KOPT-K1 (cell line): ENCODE measurements around the gene SPAG4.

Source experiments
- H3K27ac ChIP-seq: fragments of 200-600 bp; sonication (generic); 2 replicates; pipeline ENCODE4 v1.5.1; 2016; ENCODE audit warnings: antibody characterized with exemption, mild to moderate bottlenecking, low read depth, low read length; ENCODE audit not compliant: poor library complexity, severe bottlenecking
- H3K36me3 ChIP-seq: fragments of 200-600 bp; sonication (generic); 2 replicates; pipeline ENCODE4 v1.5.1; 2017; ENCODE audit warnings: antibody characterized with exemption, mild to moderate bottlenecking, low read length, moderate library complexity; ENCODE audit not compliant: insufficient read depth
- H3K9me3 ChIP-seq: fragments of 200-600 bp; sonication (generic); 2 replicates; pipeline ENCODE4 v1.5.1; 2017; ENCODE audit warnings: antibody characterized with exemption, low read length, mild to moderate bottlenecking; ENCODE audit not compliant: insufficient read depth, poor library complexity, severe bottlenecking

Gene SPAG4

DNA sequence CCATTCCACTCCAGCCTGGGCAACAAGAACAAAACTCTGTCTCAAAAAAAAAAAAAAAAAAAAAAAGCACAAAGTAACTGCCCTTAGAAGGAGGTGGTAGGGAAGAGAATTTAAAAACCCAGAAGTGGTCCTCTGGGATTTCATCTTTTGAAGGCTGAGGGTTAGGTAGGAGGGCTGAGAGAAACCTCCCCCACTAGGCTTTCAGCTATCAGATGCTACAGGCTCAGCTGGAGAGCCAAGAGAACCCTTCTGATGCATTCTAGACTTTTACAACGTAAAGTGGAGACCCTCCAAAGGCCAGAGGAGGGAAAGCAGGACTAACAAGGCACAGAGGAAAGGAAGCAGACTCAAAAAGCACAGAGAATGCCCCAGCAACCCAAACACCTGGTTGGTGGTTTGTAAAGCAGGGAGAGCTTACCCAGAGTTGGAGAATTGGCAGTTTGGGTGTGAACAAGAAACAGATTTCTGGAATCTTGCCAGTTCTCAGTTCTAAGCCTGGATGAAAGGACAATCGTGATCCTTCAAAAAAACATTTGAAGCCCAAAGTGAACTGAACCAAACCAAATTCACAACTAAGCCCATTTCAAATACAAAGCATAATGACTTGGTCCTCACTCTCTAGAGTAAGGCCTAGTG, 23.2 kb upstream of the SPAG4 start:
- no peaks in the 10 kb centered on the region for H3K9me3 ChIP-seq
- H3K27ac ChIP-seq = no peak overlapping the region
- H3K36me3 ChIP-seq = no peaks in the 10 kb centered on the region

DNA sequence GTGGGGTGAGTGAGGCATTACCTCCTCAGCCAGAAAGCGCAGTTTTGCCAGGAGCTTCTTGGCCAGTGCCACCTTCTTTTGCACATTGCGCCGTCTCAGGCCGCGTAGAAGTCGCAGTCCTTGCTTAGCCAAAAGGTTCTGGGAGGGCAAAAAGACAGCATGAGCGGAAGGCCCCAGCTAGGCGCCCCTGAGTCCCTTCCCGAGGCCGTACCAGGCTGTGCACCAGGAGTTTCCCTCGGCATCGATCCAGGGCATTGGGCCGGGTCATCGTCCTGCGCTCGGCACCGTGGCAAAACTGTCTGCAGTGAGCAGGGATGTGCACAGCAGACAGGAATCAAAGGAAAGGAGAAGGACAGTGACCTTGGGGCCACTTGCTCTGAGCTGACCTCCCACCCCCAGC, 20.2 kb upstream of the SPAG4 start:
- no peak overlapping the region for H3K27ac ChIP-seq
- H3K9me3 ChIP-seq = no peaks in the 10 kb centered on the region
- no peaks in the 10 kb centered on the region for H3K36me3 ChIP-seq

GRCh38 chr20:35595901-35596300, 19.7 kb upstream of the SPAG4 start:
- H3K27ac ChIP-seq = no peak overlapping the region
- no peaks in the 10 kb centered on the region for H3K36me3 ChIP-seq
- H3K9me3 ChIP-seq = no peaks in the 10 kb centered on the region

DNA sequence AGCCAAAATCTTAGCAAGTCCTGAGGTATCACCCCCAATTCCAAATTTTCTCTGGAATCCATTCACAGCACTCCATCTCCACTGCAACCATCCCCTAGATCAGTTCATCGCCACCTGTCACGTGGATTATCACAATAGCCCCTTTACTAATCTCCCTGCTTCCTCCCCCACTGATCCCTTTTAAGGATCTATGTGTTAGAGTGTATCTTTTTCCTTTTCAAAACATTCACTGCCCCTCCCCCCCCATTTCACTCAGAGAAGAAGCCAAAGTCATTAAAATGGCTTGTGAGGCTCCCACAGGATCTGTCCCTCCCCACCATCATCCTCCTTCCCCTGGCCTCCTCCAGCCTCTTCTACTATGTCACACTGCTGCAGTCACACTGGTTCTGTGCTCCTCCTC, 18.4 kb upstream of the SPAG4 start:
- no peak overlapping the region for H3K27ac ChIP-seq
- H3K9me3 ChIP-seq = no peaks in the 10 kb centered on the region
- no peaks in the 10 kb centered on the region for H3K36me3 ChIP-seq

GRCh38 chr20:35598476-35598875, 17.2 kb upstream of the SPAG4 start:
- Histone ChIP-seq H3K9me3 (no peaks in the 10 kb centered on the region), H3K27ac (no peak overlapping the region), H3K36me3 (no peaks in the 10 kb centered on the region)

DNA sequence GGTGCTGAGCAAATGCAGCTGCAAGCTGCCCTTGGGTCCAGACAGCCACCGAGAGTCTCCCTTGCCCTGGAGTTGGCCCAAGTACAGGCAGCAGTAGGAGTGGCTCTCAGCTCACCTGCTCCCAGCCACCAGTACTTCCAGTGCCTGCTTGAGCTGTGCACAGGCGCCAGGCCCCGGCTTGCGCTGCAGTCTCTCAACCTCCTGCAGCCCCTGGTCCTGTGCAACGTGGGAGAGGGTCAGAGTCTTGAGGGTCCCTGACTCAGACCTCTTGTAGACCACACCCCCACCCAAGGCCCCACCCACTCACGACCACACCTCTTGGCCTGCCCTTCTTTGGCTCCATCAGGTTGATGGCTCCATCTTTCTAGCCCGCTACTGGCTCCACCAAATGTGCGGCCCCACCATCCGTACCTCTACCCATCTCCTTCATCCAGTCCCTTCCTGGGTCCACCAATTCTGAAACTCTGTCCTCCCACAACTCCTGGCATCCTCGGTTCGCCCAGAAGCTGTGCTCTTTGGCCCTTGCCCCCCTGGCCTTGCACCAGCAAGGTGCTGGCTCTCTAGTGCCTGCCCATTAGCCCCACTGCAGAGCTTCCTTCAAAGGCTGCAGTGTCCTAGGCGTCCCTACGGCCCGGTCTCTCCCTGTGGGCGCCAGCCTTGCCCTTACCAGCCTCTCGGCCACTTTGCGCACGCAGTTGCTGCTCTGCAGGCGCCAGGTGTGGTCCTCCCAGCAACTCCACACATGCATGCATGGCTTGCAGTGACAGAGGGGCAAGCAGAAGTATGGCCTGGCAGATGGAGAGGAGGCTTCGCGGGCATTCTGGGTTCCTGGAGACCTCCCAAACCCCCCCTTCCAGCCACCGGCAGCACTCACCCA, 16.5 kb upstream of the SPAG4 start:
- no peak overlapping the region for H3K27ac ChIP-seq
- H3K9me3 ChIP-seq = no peaks in the 10 kb centered on the region
- H3K36me3 ChIP-seq = no peaks in the 10 kb centered on the region

- Histone ChIP-seq H3K36me3 (no peaks in the 10 kb centered on the region), H3K9me3 (no peaks in the 10 kb centered on the region), H3K27ac (no peak overlapping the region)
These were observed 15.9 kb upstream of the SPAG4 start for GRCh38 chr20:35599776-35600120.

GRCh38 chr20:35600176-35600992, 15.2 kb upstream of the SPAG4 start:
- H3K36me3 ChIP-seq = no peaks in the 10 kb centered on the region
- no peaks in the 10 kb centered on the region for H3K9me3 ChIP-seq
- H3K27ac ChIP-seq = no peak overlapping the region

DNA sequence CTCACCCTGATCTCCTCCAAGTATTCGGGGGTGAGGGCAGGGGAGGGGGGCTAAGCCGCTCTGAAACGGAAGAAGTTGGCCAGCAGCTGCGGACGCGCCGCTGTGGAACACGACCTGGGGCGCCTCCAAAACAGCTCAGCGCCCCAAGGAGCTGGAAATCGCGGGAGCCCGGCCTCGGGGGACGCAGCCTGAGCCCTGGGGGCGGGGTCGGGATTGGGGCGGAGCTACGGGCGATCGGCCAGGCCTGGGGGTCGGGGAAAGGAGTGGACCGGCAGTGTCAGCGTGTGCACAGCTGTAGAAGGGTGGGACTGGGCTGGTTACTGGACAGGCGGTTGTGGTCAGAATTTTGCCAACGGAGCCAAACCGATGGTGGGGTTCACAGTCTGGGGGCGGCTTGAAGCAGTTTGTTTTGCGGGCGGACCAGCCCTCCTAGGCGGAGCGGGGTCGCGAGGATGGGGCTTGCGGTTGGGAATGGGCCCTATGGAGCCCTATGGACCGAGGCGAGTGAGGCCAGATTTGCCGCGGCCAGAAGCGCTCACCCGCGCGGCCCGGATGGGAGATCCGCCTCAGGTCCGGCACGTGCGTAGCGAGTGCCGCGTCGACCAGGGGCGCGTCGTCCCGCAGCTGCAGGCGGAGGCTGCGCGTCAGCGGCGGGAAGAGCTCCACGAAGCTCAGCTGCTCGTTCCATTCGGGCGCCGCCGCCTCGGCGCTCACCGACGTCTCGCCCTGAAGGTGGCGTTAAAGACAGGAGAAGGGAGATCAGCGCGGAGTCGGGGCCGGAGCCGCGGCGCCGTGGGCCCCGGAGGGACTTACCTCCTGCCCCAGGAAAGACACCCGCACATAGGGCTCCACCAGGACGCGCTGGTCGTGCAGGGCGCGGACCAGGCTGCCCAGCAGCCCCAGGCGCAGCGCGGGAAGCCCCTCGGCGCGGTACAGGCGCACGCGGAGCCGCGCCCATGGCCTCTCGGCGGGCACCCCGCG, 14.3 kb upstream of the SPAG4 start:
- no peak overlapping the region for H3K27ac ChIP-seq
- no peaks in the 10 kb centered on the region for H3K36me3 ChIP-seq
- no peaks in the 10 kb centered on the region for H3K9me3 ChIP-seq

GRCh38 chr20:35601990-35602389, 13.6 kb upstream of the SPAG4 start:
- Histone ChIP-seq H3K36me3 (no peaks in the 10 kb centered on the region), H3K27ac (no peak overlapping the region), H3K9me3 (no peaks in the 10 kb centered on the region)

DNA sequence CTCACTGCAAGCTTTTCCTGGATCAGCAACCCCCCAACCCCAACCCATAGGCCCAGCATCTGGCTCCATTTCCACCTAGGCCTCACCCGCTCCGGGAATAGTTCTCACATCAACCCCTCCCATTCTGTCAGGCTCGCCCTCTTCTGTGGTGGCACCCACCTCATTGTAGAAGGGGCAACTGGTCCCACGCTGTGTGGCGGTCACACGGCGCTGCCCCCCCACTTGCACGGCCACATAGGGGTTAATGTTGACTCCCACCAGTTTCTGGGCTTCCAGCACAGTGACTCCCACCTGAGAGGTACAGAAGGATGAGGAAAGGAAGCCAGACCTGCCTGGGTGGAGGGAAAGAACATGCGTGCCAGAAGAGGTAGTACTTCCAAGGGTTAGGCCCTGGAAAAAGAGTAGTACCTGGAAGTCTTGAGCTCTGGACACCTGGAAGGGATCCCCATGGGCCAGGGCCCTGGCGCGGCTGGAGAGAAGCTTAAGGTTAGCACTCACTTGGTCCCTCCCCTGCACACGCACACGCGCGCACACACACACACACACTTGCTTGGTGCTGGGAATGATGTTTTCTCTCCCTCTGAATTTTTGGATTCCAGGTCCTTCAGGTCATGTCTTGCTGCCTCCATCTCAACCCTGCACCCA, 12.7 kb upstream of the SPAG4 start:
- H3K36me3 ChIP-seq = no peaks in the 10 kb centered on the region
- H3K9me3 ChIP-seq = no peaks in the 10 kb centered on the region
- no peak overlapping the region for H3K27ac ChIP-seq

GRCh38 chr20:35603695-35604448, 11.8 kb upstream of the SPAG4 start:
- Histone ChIP-seq H3K27ac (no peak overlapping the region), H3K36me3 (no peaks in the 10 kb centered on the region)

DNA sequence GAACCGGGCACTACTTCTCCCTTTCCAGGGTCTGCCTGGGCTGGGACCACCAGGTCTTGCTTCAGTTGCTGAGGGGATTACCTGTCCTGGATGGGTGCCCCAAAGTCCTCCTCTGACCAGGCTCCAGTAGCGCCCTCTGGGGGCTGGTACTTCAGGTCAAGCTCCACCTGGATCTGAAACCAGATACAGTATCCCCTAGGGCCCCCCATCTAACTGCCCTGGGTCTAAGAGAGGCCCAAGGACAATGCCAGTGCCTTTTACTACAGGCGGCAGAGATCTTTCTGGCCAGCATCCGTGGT, 11.2 kb upstream of the SPAG4 start:
- no peaks in the 10 kb centered on the region for H3K9me3 ChIP-seq
- no peak overlapping the region for H3K27ac ChIP-seq
- no peaks in the 10 kb centered on the region for H3K36me3 ChIP-seq

More at GRCh38 chr20:35603695-35604448, 11.8 kb upstream of the SPAG4 start:
- H3K9me3 ChIP-seq = no peaks in the 10 kb centered on the region

- Histone ChIP-seq H3K27ac (no peak overlapping the region), H3K36me3 (no peaks in the 10 kb centered on the region), H3K9me3 (no peaks in the 10 kb centered on the region)
These were observed 9.5 kb upstream of the SPAG4 start for GRCh38 chr20:35606127-35606526.
